ENCODE results near the gene PCDHA1.

DNA sequence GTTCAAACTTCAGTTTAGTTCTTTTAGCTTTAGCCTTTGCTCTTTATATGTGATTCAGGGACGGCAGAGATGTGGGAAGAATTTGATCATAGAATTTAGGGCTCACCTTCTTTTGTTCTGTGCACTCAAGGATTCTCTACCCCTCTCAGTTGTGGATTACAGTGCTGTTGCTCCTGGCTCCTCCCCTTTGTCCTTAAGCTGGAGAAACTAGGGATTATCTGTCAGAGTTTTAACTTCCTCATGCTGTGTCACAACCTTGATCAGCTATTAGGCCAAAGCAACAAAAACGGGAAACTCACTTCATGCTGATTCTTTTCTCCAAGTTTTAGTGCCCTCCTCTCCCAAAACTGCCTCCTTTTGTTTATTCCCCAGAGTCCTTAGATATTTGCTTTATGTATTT lies 167.3 kb downstream of the PCDHA1 start:
- TF ChIP-seq EZH2phosphoT487 (IDR thresholded peaks at IDR 0.05; ENCODE audit: unreplicated experiment), result no peak
- no peak for TF ChIP-seq EZH2 (IDR thresholded peaks at IDR 0.05; ENCODE audit: low read depth, unreplicated experiment)
- TF ChIP-seq CTCF (conservative IDR thresholded peaks at IDR 0.05; ENCODE audit: low read depth in 2 of 2), result no peak
- no peak for TF ChIP-seq REST (IDR thresholded peaks at IDR 0.05; ENCODE audit: unreplicated experiment)
- no peak for TF ChIP-seq POLR2AphosphoS5 (IDR thresholded peaks at IDR 0.05; ENCODE audit: low read depth)
- TF ChIP-seq ZNF114 (CRISPR knock-in tag; IDR thresholded peaks at IDR 0.05), result no peak
- TF ChIP-seq CREB1 (CRISPR knock-in tag; IDR thresholded peaks at IDR 0.05; ENCODE audit: low read depth), result no peak
- TF ChIP-seq, protein P1, sequence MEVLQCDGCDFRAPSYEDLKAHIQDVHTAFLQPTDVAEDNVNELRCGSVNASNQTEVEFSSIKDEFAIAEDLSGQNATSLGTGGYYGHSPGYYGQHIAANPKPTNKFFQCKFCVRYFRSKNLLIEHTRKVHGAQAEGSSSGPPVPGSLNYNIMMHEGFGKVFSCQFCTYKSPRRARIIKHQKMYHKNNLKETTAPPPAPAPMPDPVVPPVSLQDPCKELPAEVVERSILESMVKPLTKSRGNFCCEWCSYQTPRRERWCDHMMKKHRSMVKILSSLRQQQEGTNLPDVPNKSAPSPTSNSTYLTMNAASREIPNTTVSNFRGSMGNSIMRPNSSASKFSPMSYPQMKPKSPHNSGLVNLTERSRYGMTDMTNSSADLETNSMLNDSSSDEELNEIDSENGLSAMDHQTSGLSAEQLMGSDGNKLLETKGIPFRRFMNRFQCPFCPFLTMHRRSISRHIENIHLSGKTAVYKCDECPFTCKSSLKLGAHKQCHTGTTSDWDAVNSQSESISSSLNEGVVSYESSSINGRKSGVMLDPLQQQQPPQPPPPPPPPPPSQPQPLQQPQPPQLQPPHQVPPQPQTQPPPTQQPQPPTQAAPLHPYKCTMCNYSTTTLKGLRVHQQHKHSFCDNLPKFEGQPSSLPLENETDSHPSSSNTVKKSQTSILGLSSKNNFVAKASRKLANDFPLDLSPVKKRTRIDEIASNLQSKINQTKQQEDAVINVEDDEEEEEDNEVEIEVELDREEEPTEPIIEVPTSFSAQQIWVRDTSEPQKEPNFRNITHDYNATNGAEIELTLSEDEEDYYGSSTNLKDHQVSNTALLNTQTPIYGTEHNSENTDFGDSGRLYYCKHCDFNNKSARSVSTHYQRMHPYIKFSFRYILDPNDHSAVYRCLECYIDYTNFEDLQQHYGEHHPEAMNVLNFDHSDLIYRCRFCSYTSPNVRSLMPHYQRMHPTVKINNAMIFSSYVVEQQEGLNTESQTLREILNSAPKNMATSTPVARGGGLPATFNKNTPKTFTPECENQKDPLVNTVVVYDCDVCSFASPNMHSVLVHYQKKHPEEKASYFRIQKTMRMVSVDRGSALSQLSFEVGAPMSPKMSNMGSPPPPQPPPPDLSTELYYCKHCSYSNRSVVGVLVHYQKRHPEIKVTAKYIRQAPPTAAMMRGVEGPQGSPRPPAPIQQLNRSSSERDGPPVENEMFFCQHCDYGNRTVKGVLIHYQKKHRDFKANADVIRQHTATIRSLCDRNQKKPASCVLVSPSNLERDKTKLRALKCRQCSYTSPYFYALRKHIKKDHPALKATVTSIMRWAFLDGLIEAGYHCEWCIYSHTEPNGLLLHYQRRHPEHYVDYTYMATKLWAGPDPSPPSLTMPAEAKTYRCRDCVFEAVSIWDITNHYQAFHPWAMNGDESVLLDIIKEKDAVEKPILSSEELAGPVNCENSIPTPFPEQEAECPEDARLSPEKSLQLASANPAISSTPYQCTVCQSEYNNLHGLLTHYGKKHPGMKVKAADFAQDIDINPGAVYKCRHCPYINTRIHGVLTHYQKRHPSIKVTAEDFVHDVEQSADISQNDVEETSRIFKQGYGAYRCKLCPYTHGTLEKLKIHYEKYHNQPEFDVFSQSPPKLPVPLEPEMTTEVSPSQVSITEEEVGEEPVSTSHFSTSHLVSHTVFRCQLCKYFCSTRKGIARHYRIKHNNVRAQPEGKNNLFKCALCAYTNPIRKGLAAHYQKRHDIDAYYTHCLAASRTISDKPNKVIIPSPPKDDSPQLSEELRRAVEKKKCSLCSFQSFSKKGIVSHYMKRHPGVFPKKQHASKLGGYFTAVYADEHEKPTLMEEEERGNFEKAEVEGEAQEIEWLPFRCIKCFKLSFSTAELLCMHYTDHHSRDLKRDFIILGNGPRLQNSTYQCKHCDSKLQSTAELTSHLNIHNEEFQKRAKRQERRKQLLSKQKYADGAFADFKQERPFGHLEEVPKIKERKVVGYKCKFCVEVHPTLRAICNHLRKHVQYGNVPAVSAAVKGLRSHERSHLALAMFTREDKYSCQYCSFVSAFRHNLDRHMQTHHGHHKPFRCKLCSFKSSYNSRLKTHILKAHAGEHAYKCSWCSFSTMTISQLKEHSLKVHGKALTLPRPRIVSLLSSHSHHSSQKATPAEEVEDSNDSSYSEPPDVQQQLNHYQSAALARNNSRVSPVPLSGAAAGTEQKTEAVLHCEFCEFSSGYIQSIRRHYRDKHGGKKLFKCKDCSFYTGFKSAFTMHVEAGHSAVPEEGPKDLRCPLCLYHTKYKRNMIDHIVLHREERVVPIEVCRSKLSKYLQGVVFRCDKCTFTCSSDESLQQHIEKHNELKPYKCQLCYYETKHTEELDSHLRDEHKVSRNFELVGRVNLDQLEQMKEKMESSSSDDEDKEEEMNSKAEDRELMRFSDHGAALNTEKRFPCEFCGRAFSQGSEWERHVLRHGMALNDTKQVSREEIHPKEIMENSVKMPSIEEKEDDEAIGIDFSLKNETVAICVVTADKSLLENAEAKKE (CRISPR knock-in tag; IDR thresholded peaks at IDR 0.05), result no peak
- no peak for TF ChIP-seq STAT1 (IDR thresholded peaks at IDR 0.05; ENCODE audit: unreplicated experiment)
- no peak for TF ChIP-seq ETS1 (IDR thresholded peaks at IDR 0.05)
